ENCODE data around the gene PPIL3.

DNA sequence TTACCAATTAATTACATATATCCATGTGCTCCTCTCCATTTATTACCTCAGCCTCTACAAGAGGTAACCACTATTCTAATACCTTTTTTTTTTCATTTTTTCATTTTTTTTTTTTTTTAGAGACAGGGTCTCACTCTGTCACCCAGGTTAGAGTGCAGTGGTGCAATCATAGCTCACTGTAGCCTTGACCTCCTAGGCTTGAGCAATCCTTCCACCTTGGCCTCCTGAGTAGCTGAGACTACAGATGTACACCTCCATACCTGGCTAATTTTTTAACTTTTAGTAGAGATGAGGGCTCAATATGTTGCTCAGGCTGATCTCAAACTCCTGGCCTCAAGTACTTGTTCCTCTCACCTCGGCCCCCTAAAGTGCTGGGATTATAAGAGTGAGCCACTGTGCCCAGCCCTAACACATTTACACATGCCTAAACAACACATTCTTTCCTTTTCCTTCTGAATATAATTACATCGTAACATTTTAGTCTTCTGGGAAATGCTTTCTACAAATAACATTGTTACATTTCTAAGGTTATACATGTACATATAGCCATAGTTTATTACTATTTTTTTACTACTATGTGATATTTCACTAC, 10.5 kb downstream of the PPIL3 start:
- no peak for TF ChIP-seq SP1 (IDR thresholded peaks at IDR 0.05)
- no peak for TF ChIP-seq ELF4 (IDR thresholded peaks at IDR 0.05)
- no peak for TF ChIP-seq LEF1 (IDR thresholded peaks at IDR 0.05; ENCODE audit: borderline replicate concordance)
- TF ChIP-seq FOXA1 (IDR thresholded peaks at IDR 0.05), result no peak
- TF ChIP-seq, protein P1, sequence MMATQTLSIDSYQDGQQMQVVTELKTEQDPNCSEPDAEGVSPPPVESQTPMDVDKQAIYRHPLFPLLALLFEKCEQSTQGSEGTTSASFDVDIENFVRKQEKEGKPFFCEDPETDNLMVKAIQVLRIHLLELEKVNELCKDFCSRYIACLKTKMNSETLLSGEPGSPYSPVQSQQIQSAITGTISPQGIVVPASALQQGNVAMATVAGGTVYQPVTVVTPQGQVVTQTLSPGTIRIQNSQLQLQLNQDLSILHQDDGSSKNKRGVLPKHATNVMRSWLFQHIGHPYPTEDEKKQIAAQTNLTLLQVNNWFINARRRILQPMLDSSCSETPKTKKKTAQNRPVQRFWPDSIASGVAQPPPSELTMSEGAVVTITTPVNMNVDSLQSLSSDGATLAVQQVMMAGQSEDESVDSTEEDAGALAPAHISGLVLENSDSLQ (IDR thresholded peaks at IDR 0.05), result no peak
- no peak for TF ChIP-seq FOXM1 (IDR thresholded peaks at IDR 0.05; ENCODE audit: borderline replicate concordance)
- no peak for TF ChIP-seq L3MBTL2 (conservative IDR thresholded peaks at IDR 0.05)
- no peak for TF ChIP-seq FOXK2 (IDR thresholded peaks at IDR 0.05)
- TF ChIP-seq ZNF384 (IDR thresholded peaks at IDR 0.05), result no peak
- TF ChIP-seq ARNT (IDR thresholded peaks at IDR 0.05), result no peak
